Measurements from ENCODE around the gene ACBD7. TPM values are rescaled to one million over a fixed set of nuclear protein-coding genes. Genes with fewer than 3 reads are reported as not detected.

Gene ACBD7
- 1 to 10 TPM; 8.1 to 9.2 TPM for total RNA-seq

DNA sequence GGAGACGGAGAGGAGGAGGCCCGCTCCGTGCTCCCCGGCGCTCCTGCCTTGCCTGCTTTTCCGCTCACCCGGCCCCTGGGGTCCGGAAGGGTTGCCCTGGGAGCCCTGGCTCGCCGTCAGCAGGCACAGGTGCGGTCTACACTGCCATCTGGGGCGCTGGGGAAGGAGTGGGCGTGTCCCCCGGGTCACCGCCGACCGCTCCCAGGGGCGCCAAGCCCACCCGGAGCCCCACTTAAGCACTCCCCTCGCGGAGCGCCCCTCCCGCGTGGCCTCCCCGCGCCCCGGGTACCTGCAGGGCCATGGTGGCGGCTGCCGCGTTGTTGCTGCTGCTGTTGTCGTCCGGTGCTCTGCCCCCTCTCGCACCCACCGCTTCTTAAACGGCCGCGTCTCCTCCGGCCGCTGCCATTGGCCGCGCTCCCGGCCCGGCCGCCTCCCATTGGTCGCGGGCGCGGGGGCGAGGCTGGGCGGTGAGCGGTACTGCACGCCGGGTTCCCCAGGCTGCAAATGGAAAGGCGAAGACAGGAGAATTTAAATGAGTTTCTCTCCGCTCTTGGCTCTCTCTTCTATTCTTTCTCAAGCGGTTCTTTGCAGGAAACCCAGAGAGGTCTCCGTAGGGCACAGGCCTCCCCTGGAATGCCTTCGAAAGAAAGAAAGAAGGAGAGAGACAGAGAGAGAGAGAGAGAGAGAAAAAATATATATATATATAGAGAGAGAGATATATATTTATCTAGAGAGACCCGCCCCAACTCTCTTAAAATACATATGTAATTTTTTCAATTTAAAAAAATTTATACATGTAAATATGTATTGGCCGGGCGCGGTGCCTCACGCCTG, at the start of gene ACBD7:
TSS of gene ACBD7 (minus strand) at position 349 of the 834 bp plus-strand sequence. CDS start at position 301, 48 bp downstream.
- ChIA-PET POLR2A (no interaction called here), CTCF (no interaction called here)
- Mint-ChIP-seq H3K27me3 (peaks cover 11% of the 10 kb centered on the region), H3K4me1 (peaks cover 30% of the 10 kb centered on the region), H3K9me3 (no peaks in the 10 kb centered on the region), H3K4me3 (peak within 1 kb of the TSS; percentile 70), H3K27ac (peak within 1 kb of the TSS; percentile 68), H3K36me3 (ENCODE audit: low read depth) (no peaks in the 10 kb centered on the region)
- DNase-seq: peak; percentile 84

DNA sequence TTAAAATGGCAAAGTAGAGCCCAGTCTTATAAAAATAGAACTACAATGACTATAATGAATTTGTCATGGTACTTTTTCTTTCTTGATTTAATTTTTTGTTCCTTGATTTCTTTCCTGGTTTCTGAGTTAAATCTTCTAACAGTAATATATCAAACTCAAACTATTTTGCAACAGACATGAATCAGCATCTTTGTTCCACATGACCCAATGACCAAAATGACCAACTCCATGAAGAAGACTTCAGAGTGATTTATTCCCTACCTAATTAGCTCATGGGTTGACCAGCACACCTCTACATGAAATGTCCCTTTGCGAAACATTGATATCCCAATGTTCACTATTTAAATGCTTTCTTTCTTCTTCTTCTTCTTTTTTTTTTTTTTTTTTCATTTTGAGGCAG, 49.1 kb upstream of the ACBD7 start:
- ChIA-PET CTCF (interaction anchor here (0.6 to 1.3 kb wide), 3 partner anchors 11 to 38 kb away, joined by 3 to 4 read pairs (median 3); no protein-coding TSS in a partner anchor), POLR2A (no interaction called here)
- Mint-ChIP-seq H3K4me1 (peaks cover 27% of the 10 kb centered on the region), H3K36me3 (ENCODE audit: low read depth) (peaks cover 64% of the 10 kb centered on the region), H3K27me3 (no peaks in the 10 kb centered on the region), H3K4me3 (no peak overlapping the region), H3K9me3 (no peaks in the 10 kb centered on the region), H3K27ac (no peak overlapping the region)
- DNase-seq: no peak

DNA sequence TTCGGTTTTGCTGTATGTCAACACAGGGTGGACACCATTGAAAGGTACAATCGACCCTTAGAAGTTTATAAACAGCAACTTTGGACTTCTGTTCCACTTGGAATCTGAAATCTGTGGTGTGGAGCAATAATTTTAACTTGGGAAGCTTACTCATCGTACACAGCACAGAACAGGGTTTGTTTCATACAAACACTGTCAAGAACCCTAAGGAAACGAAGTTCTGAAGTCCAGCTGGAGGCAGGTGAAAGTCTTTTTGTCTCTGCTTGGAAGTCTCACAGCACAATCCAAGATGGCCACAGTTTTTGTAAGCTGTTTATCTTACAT, 48.4 kb upstream of the ACBD7 start:
- Mint-ChIP-seq H3K36me3 (ENCODE audit: low read depth) (peaks cover 65% of the 10 kb centered on the region), H3K9me3 (no peaks in the 10 kb centered on the region), H3K27me3 (no peaks in the 10 kb centered on the region), H3K4me1 (peaks cover 20% of the 10 kb centered on the region), H3K4me3 (no peak overlapping the region), H3K27ac (no peak overlapping the region)
- ChIA-PET CTCF (interaction anchor here (0.6 to 1.3 kb wide), 3 partner anchors 33 to 53 kb away, joined by 3 read pairs; no protein-coding TSS in a partner anchor), POLR2A (no interaction called here)
- no peak for DNase-seq

DNA sequence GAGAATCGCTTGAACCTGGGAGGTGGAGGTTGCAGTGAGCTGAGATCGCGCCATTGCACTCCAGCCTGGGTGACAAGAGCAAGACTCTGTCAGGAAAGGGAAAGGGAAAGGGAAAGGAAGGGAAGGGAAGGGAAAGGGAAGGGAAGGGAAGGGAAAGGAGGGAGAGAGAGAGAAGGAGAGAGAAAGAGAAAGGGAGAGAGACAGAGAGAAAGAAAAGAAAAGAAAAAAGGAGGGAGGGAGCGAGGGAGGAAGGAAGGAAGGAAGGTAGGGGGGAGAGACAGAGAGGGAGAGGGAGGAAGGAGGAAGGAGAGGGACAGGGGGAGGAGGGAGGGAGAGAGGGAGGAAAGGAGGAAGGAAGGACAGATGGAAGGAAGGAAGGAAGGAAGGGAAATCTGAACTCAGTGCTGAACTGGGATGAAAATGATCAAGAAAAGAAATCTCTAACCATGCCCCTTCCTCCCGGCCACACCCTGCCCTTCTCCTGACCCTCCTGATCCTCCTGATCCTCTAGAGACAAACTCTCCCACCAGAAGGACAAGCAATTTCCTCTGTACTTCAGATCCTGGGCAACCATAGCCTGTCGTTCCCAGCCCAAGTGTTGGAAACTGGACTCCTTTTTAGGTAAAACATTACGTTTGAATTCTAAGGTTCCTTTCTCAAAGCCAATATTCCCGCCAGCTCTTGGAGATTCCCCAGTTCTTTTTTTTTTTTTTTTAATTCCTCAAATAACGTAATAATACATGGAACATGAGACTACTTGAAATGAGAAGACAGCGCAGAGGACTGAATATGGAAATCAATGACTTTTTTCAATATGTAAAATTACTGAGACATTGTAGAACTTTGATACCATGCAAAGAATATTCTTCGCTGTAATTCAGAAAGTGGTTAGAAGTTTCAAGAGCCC, 47.8 kb upstream of the ACBD7 start:
- no peak for DNase-seq
- H3K4me3 Mint-ChIP-seq: no peak overlapping the region
- H3K27ac Mint-ChIP-seq: no peak overlapping the region
- ChIA-PET POLR2A (no interaction called here), CTCF (interaction anchor here (0.8 kb wide), 1 partner anchor 53 kb away, joined by 3 read pairs; no protein-coding TSS in a partner anchor)
- peaks cover 14% of the 10 kb centered on the region for H3K4me1 Mint-ChIP-seq
- H3K9me3 Mint-ChIP-seq: no peaks in the 10 kb centered on the region
- peaks cover 69% of the 10 kb centered on the region for H3K36me3 Mint-ChIP-seq (ENCODE audit: low read depth)
- no peaks in the 10 kb centered on the region for H3K27me3 Mint-ChIP-seq

DNA sequence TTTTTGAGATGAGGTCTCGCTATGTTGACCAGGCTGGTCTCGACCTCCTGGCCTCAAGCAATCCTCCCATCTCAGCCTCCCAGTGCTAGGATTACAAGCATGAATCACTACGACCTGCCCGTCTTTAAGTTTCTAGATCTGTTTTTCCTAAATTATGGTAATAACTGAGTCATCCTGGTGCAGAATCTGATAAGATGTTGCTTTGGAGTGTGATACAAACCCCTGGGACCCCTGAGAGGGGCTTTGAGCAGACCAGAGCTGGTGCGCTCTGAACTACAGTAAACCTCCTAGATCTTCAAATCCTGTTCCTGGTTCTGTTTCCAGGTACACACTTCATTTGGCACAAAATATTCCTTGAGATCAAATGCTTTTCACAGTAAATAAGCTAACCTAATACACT, 42.8 kb upstream of the ACBD7 start:
- DNase-seq: no peak
- no peaks in the 10 kb centered on the region for H3K27me3 Mint-ChIP-seq
- CTCF ChIA-PET: interaction anchor here (0.8 to 3.6 kb wide), 3 partner anchors 10 to 50 kb away, joined by 3 to 11 read pairs (median 4); no protein-coding TSS in a partner anchor
- H3K36me3 Mint-ChIP-seq (ENCODE audit: low read depth): peaks cover 72% of the 10 kb centered on the region
- peaks cover 6% of the 10 kb centered on the region for H3K4me1 Mint-ChIP-seq
- no peak overlapping the region for H3K27ac Mint-ChIP-seq
- POLR2A ChIA-PET: no interaction called here
- H3K4me3 Mint-ChIP-seq: no peak overlapping the region
- H3K9me3 Mint-ChIP-seq: peaks cover 4% of the 10 kb centered on the region

DNA sequence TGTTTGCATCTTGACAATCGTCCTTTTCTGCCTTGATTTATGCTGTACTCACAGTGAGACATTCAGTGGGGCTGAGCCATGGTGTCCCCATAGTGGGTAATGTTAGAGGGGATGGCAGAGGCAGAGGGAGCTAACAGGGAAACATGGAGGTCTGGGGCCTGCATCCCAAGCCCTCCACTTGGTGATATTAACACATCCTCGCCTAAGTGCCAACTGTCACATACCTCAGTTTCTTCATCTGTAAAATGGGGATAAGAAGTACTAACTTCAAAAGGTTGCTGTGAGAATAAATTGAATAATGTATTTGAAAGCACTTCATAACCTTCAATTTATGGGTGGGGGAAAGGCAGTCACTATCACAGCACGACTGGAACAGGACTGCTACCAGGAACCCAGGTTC, 36.3 kb upstream of the ACBD7 start:
- CTCF ChIA-PET: interaction anchor here (1.1 kb wide), 1 partner anchor 42 kb away, joined by 3 read pairs; no protein-coding TSS in a partner anchor
- Mint-ChIP-seq H3K36me3 (ENCODE audit: low read depth) (peaks cover 57% of the 10 kb centered on the region), H3K9me3 (peaks cover 4% of the 10 kb centered on the region), H3K27ac (peak overlapping the region; percentile 72), H3K4me1 (peaks cover 35% of the 10 kb centered on the region), H3K27me3 (no peaks in the 10 kb centered on the region), H3K4me3 (no peak overlapping the region)
- POLR2A ChIA-PET: no interaction called here
- DNase-seq: no peak

DNA sequence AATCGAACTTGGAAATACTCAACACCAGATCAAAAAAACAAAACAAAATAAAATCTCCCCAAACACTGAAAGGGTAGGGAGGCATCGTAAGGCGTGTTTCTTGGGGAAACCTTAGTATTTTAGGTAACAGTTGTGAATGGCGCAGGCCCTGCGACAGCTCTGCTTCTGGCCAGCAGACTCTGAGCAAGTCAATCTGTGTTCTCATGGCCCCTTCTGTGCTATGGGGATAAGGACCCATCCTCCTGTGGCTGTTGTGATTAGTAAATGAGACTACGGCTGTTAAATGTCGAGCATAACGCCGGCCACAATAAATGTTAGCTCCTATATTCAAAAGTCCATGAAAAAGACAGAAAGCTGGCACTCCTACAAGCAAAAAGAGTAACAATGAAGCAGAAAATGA, 35.6 kb upstream of the ACBD7 start:
- no peak overlapping the region for H3K4me3 Mint-ChIP-seq
- CTCF ChIA-PET: interaction anchor here (0.6 to 1.4 kb wide), 4 partner anchors 12 to 45 kb away, joined by 3 to 5 read pairs (median 3); partner anchors contain the start of gene NMT2
- peak overlapping the region; percentile 71 for H3K27ac Mint-ChIP-seq
- H3K4me1 Mint-ChIP-seq: peaks cover 41% of the 10 kb centered on the region
- no peaks in the 10 kb centered on the region for H3K27me3 Mint-ChIP-seq
- POLR2A ChIA-PET: no interaction called here
- no peak for DNase-seq
- peaks cover 6% of the 10 kb centered on the region for H3K9me3 Mint-ChIP-seq
- H3K36me3 Mint-ChIP-seq (ENCODE audit: low read depth): peaks cover 52% of the 10 kb centered on the region

DNA sequence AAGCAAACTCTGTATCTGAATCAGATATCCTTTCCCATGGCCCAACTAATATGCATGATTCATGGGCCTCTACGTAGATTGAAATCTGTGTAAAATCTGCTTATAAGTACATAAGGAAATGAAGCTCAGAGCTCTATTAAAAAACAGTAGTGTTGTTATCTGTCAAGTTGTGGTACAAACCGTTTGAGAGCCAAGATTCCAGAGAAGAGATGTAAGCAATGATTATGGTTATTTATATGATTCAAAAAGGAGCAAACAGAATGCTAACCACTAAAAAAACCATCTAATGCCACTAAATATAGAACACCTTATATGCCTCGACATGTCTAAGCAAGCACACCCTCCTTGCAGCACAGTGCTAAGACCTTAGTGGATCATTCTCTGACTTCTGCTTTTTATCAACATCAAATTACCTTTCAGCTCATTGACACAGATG, 35.2 kb upstream of the ACBD7 start:
- Mint-ChIP-seq H3K4me1 (peaks cover 43% of the 10 kb centered on the region), H3K9me3 (peaks cover 6% of the 10 kb centered on the region), H3K27me3 (no peaks in the 10 kb centered on the region), H3K36me3 (ENCODE audit: low read depth) (peaks cover 50% of the 10 kb centered on the region), H3K4me3 (no peak overlapping the region), H3K27ac (peak overlapping the region; percentile 71)
- POLR2A ChIA-PET: no interaction called here
- no peak for DNase-seq
- CTCF ChIA-PET: interaction anchor here (0.6 to 1.4 kb wide), 5 partner anchors 11 to 45 kb away, joined by 3 to 5 read pairs (median 3); partner anchors contain the start of gene NMT2

DNA sequence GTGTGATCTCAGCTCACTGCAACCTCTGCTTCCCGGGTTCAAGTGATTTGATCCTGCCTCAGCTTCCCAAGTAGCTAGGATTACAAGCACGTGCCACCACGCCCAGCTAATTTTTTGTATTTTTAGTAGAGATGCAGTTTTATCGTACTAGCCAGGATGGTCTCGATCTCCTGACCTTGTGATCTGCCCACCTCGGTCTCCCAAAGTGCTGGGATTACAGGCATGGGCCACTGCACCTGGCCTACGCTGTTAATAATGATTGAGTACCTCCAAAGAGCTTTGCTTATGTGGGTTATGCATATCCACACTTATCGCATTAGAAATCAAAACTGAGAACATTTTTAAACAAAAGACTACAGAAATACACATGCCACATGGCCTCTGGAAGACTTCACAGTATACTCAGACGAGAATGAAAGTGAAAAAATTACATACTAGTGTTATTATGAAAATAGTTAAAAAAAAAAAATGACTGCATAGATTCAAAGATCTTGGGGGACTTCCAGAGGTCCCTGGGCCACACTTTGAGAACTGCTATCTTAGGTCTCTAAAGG, 34.0 kb upstream of the ACBD7 start:
- ChIA-PET CTCF (interaction anchor here (0.5 to 1.4 kb wide), 3 partner anchors 10 to 431 kb away, joined by 3 to 5 read pairs (median 3); no protein-coding TSS in a partner anchor), POLR2A (no interaction called here)
- Mint-ChIP-seq H3K9me3 (peaks cover 6% of the 10 kb centered on the region), H3K27me3 (no peaks in the 10 kb centered on the region), H3K4me1 (peaks cover 48% of the 10 kb centered on the region), H3K4me3 (no peak overlapping the region), H3K27ac (peak overlapping the region; percentile 41), H3K36me3 (ENCODE audit: low read depth) (peaks cover 39% of the 10 kb centered on the region)
- DNase-seq: no peak

DNA sequence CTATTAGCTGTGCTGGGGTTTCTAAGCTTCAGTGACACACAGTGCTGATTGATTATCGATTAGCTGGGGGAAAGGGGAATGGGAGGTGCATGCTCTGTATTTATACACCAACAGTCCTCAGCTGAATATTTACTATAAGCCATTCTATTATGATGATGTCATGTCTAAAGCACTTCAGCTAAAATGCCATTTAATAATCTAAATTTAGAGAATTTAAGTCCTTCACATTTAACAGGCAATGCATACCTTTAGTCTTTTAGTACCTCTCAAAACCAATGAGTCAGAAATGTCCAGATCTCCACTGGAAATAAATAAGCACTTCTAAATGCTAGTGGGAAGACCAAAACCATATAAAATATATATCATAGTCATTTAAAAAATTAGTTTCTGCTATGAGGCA, 33.1 kb upstream of the ACBD7 start:
- POLR2A ChIA-PET: no interaction called here
- Mint-ChIP-seq H3K27me3 (no peaks in the 10 kb centered on the region), H3K4me3 (no peak overlapping the region), H3K9me3 (peaks cover 6% of the 10 kb centered on the region), H3K27ac (no peak overlapping the region), H3K36me3 (ENCODE audit: low read depth) (peaks cover 36% of the 10 kb centered on the region), H3K4me1 (peaks cover 48% of the 10 kb centered on the region)
- no peak for DNase-seq
- CTCF ChIA-PET: no interaction called here

DNA sequence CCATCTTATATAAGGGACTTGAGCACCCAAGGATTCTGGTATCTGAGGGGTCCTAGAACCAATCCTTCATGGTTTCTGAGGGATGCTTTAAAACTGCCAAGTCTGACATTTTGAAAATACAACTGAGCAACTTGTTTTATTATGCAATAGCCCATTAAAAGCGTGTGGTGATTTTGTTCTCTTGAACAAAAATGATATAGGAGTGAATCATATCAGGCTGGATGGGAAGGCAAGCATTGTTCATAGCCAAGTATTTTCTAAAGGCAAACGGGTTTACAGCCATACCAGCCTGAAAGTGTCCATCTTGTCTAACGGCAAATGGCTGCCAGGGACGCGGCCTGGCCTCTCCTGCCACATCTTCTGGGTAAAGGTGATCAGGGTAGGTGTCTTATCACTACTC, 31.9 kb upstream of the ACBD7 start:
- no peak for DNase-seq
- Mint-ChIP-seq H3K9me3 (peaks cover 2% of the 10 kb centered on the region), H3K36me3 (ENCODE audit: low read depth) (peaks cover 27% of the 10 kb centered on the region), H3K4me3 (no peak overlapping the region), H3K27ac (no peak overlapping the region), H3K4me1 (peaks cover 42% of the 10 kb centered on the region), H3K27me3 (no peaks in the 10 kb centered on the region)
- CTCF ChIA-PET: no interaction called here
- POLR2A ChIA-PET: no interaction called here

DNA sequence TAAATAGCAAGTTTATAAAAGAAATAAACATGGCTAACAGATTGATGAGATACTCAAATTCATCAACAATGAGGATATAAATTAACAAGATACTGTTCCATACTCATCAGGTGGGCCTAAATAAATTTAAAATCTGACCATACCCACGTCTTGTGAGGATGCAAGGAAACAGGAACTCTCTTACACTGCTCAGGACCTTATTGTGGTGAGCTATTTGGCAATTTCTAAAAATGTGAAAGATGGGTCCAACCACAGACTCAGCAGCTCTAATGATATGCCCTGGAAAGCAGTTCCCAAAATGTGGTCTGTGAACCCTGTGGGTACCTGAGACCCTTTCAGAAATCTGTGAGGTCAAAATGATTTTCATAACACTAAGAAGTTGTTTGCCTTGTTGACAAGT, 30.0 kb upstream of the ACBD7 start:
- ChIA-PET POLR2A (no interaction called here), CTCF (no interaction called here)
- H3K4me3 Mint-ChIP-seq: no peak overlapping the region
- H3K4me1 Mint-ChIP-seq: peaks cover 26% of the 10 kb centered on the region
- DNase-seq: no peak
- no peak overlapping the region for H3K27ac Mint-ChIP-seq
- H3K9me3 Mint-ChIP-seq: peaks cover 2% of the 10 kb centered on the region
- peaks cover 16% of the 10 kb centered on the region for H3K36me3 Mint-ChIP-seq (ENCODE audit: low read depth)
- no peaks in the 10 kb centered on the region for H3K27me3 Mint-ChIP-seq

Measured in activated CD4-positive, alpha-beta T cell treated with anti-CD3 and anti-CD28 coated beads, Interleukin-2, amount 10 ng/mL, durations not matched to agents 7 days and 5 days (primary cell).